Stimulated activated CD4-positive, alpha-beta T cell treated with anti-CD3 and anti-CD28 coated beads, Interleukin-12 subunit alpha, Interleukin-12 subunit beta, amount 100 ng/mL, for 4 hours (primary cell): ENCODE results near the gene PTGIR.

Experiments
- DNase-seq: peaks from one replicate; pipeline ENCODE4 v3.0.0-alpha.2; 2020

Gene PTGIR

DNA sequence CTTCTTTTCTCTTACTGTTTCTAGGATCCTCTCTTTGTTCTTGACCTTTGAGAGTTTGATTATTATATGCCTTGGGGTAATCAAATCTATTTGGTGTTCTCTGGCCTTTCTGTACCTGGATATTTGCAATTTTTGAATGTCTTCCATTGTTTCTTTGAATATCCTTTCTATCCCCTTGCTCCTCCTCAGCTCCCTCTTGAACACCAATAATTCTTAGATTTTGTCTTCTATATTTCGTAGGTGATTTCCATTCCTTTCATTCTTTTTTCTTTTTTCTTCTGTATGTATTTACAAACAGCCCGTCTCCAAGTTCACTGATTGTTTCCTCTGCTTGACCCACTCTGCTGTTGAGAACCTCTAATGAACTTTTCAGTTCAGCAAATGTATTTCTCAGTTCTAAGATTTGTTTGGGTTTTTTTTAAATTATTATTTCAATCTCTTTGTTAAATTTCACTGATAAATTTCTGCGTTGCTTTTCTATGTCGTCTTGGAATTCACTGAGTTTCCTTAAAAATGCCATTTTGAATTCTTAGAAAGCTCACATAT is 26.4 kb downstream of the PTGIR start:
- no peak for DNase-seq

DNA sequence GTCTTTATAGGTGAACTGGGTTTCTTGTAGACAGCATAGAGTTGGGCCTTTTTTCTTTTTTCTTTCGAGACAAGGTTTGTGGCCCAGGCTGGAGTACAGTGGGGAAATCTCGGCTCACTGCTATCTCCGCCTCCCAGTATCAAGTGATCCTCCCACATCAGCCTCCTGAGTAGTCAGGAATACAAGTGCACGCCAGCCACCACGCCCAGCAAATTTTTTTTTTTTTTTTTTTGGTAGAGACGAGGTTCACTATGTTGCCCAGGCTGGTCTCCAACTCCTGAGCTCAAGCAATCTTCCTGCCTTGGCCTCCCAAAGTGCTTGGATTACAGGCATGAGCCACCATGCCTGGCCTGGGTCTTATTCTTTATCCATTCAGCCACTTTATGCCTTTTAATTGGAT is 28.9 kb downstream of the PTGIR start:
- DNase-seq = no peak

- no peak for DNase-seq
These were observed 33.0 kb downstream of the PTGIR start for GRCh38 chr19:46591870-46592269.

DNA sequence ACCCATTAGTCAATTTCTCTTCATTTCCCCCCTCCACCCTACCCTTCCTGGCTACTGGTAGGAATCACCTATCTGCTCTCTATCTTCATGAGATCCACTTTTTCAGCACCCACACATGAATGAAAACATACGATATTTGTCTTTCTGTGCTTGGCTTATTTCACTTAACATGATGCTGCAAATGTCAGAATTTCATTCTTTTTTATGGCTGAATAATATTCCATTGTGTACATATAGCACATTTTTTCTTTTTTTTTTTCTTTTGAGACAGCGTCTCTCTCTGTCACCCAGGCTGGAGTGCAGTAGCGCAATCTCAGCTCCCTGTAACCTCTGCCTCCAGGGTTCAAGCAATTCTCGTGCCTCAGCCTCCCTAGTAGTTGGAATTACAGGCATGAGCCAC is 33.6 kb downstream of the PTGIR start:
- no peak for DNase-seq

DNA sequence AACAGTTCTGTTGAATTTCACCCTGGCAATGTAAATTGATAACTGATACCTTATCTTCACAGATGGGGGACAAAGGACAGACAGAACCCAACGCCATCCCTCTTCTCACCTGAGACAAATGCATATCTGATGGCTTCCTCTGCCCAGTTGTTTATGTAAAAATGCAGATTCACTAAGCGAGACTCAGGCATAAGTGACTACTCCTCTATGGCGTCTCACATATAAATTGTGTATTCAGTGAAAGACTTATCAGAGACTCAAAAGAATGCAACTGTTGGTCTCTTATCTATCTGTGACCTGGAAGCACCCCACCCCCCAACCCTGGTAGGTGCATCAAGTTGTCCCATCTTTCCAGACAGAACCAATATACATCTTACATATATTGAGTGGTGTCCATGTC is 37.0 kb downstream of the PTGIR start:
- DNase-seq = no peak

DNA sequence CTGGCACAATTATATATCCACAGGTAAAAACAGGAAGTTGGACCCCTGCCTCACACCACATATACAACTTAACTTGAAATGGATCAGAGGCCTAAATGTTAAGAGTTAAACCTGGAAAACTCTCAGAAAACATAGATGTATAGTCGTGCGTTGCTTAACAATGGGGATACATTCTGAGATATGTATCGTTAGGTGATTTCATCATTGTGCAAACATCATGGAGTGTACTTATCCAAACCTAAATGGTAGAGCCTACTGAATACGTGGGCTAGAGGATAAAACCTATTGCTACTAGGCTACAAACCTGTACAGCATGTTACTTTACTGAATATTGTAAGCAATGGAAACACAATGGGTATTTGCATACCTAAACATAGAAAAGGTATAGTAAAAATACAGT is 38.6 kb downstream of the PTGIR start:
- DNase-seq = no peak

GRCh38 chr19:46585539-46585938 is 39.4 kb downstream of the PTGIR start:
- no peak for DNase-seq

GRCh38 chr19:46580247-46580646 is 44.6 kb downstream of the PTGIR start:
- DNase-seq = no peak

- DNase-seq = peak; percentile 28
These were observed 45.5 kb downstream of the PTGIR start for GRCh38 chr19:46579361-46579879.

- DNase-seq = no peak
These were observed 46.4 kb downstream of the PTGIR start for GRCh38 chr19:46578450-46578849.

DNA sequence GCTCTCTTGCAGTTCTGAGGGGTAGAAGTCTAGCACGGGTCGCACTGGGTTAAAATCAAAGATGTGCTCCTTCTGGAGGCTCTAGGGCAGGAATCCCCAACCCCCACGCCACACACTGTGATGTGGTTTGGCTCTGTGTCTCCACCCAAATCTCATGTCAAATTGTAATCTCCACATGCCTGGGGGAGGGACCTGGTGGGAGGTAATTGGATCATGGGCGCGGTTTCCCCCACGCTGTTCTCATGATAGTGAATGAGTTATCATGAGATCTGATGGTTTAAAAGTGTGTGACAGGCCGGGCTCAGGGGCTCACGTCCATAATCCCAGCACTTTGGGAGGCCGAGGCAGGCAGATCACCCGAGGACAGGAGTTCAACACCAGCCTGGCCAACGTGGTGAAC is 50.4 kb downstream of the PTGIR start:
- DNase-seq = peak; percentile 20

GRCh38 chr19:46573679-46574498 is 51.0 kb downstream of the PTGIR start:
- DNase-seq = no peak

- DNase-seq = no peak
These were observed 53.4 kb downstream of the PTGIR start for GRCh38 chr19:46571495-46571894.
